WERI-Rb-1 (cell line): ENCODE data around the gene HBS1L.

Experiments
- DNase-seq: peaks from one replicate; pipeline ENCODE4 v3.0.0-alpha.2; 2020
- H3K27ac ChIP-seq: fragments of 250-450 bp; sonication (Bioruptor Pico); 2 replicates; pipeline ENCODE4 v1.5.1; 2020; ENCODE audit warnings: mild to moderate bottlenecking, moderate library complexity
- H3K27me3 ChIP-seq: fragments of 250-450 bp; sonication (Bioruptor Pico); 2 replicates; pipeline ENCODE4 v1.5.1; 2021; ENCODE audit warnings: mild to moderate bottlenecking, low read depth, moderate library complexity; ENCODE audit not compliant: insufficient read depth, severe bottlenecking
- H3K36me3 ChIP-seq: fragments of 250-450 bp; sonication (Bioruptor Pico); 2 replicates; pipeline ENCODE4 v1.5.1; 2020; ENCODE audit warnings: mild to moderate bottlenecking, moderate library complexity
- H3K4me3 ChIP-seq: 2 replicates; pipeline ENCODE4 v1.5.1; 2011; ENCODE audit warnings: low read depth, mild to moderate bottlenecking, control low read depth, low read length
- H3K9me3 ChIP-seq: fragments of 250-450 bp; sonication (Bioruptor Pico); 2 replicates; pipeline ENCODE4 v1.5.1; 2021; ENCODE audit warnings: mild to moderate bottlenecking, moderate library complexity; ENCODE audit not compliant: severe bottlenecking
- TF ChIP-seq, protein P1 (sequence below): IDR thresholded peaks from 2 replicates; pipeline ENCODE4 v1.5.1; 2011; ENCODE audit warnings: low read depth, mild to moderate bottlenecking, control low read depth, inconsistent platforms, low read length

The HBS1L gene

DNA sequence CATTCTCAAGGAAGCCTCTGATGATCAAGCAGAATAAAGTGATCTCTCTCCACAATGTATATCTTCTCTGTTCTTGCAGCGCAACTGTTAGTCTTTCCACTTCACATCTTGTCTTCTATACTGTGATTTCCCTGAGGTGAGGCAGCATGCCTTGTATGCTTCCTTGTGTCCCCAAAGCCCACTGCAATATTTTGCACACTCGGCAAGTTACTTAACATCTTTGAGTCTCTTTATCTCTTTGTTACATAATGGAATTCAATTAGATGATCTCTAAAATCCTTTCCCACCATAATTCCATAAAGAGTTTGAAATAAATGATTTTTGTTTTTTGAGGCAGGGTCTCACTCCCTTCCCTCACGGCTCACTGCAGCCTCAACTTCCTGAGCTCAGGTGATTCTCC, 64.4 kb downstream of the HBS1L start:
- DNase-seq, result no peak
- H3K4me3 ChIP-seq, result no peak overlapping the region
- no peaks in the 10 kb centered on the region for H3K9me3 ChIP-seq
- H3K36me3 ChIP-seq, result peaks cover 28% of the 10 kb centered on the region
- H3K27ac ChIP-seq, result no peak overlapping the region
- TF ChIP-seq, protein P1, sequence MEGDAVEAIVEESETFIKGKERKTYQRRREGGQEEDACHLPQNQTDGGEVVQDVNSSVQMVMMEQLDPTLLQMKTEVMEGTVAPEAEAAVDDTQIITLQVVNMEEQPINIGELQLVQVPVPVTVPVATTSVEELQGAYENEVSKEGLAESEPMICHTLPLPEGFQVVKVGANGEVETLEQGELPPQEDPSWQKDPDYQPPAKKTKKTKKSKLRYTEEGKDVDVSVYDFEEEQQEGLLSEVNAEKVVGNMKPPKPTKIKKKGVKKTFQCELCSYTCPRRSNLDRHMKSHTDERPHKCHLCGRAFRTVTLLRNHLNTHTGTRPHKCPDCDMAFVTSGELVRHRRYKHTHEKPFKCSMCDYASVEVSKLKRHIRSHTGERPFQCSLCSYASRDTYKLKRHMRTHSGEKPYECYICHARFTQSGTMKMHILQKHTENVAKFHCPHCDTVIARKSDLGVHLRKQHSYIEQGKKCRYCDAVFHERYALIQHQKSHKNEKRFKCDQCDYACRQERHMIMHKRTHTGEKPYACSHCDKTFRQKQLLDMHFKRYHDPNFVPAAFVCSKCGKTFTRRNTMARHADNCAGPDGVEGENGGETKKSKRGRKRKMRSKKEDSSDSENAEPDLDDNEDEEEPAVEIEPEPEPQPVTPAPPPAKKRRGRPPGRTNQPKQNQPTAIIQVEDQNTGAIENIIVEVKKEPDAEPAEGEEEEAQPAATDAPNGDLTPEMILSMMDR, result no peak
- H3K27me3 ChIP-seq, result no peaks in the 10 kb centered on the region

DNA sequence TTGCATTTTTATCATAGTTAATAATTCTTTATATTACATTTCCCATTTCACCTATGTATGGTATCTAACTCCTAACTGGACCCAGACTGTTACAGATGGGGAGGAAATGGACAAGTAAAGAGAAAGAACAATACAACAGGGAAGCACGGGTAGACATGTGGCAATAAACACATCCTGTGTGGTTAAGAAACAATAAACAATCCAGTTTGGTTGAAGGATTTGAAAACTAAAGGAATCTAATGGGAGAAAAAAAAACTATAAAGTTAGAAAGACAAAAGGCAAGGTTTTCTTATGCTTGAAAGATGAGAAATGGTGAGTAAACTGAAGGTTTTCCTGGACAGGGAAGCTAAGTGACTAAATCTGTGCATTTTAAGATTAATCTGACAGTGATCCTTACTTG, 69.8 kb downstream of the HBS1L start:
- no peak for DNase-seq
- Histone ChIP-seq H3K27me3 (no peaks in the 10 kb centered on the region), H3K36me3 (peaks cover 30% of the 10 kb centered on the region), H3K9me3 (no peaks in the 10 kb centered on the region), H3K4me3 (no peak overlapping the region), H3K27ac (no peak overlapping the region)
- TF ChIP-seq, protein P1, result no peak

DNA sequence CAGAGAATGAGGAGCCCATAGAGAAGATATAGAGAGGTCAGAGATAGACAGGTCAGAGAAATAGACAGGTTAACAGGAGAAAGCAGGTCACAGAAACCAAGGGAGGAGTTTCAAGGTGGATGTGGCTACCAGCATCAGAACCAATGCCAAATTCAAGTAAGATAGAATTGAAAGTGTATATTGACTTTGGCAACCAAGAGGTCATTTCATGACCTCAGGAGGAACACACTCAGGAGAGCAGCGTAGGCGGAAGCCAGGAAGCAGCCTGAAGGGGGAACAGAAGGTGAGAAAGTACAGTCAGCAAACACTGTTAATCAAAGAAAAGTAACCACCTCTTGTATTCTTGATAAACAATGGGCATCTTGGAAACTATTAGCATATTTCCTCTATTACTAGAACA, 70.8 kb downstream of the HBS1L start:
- Histone ChIP-seq H3K9me3 (no peaks in the 10 kb centered on the region), H3K27me3 (no peaks in the 10 kb centered on the region), H3K36me3 (peaks cover 31% of the 10 kb centered on the region), H3K4me3 (no peak overlapping the region), H3K27ac (no peak overlapping the region)
- no peak for DNase-seq
- TF ChIP-seq, protein P1, result no peak

DNA sequence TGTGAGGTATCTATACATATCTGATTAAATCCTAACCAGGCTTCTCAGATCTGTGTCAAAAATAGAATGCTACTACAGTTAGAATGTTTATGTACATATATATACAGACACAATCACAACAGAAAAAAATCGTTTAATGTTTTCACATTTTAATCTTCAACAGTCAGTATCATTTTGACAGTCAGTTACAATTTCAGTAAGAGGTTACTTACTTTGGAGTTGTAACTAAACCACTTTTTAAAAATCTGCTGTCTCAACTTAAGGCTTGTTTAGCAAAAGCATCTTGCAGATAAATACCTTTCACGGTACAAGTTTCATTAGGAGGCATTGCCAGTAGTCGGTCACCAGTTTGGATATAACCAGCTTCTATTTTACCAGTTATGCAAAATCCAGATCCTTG, 72.5 kb downstream of the HBS1L start:
- TF ChIP-seq, protein P1, result no peak
- Histone ChIP-seq H3K27ac (no peak overlapping the region), H3K36me3 (peaks cover 29% of the 10 kb centered on the region), H3K27me3 (no peaks in the 10 kb centered on the region), H3K4me3 (no peak overlapping the region), H3K9me3 (no peaks in the 10 kb centered on the region)
- no peak for DNase-seq

DNA sequence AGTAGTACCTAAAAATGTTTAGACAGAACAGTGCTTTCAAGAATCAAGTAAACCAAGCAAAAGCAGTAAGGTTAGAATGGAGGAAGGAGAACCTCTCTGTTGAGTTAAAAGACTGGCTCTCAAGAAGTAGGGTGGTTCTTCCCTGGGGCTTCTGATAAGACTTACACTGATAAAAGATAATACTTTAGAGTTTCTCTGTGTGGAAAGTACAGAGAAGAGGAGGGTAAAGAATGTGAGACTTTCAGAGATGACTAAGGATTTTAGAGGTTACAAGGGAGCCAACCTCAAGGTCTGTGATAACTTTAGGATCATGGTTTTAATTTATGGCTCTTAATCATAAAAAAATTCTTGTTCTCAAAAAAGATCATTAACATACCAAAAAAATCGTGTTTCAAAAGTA, 73.8 kb downstream of the HBS1L start:
- Histone ChIP-seq H3K36me3 (peaks cover 30% of the 10 kb centered on the region), H3K27ac (no peak overlapping the region), H3K4me3 (no peak overlapping the region), H3K9me3 (no peaks in the 10 kb centered on the region), H3K27me3 (no peaks in the 10 kb centered on the region)
- TF ChIP-seq, protein P1, result no peak
- DNase-seq, result no peak

DNA sequence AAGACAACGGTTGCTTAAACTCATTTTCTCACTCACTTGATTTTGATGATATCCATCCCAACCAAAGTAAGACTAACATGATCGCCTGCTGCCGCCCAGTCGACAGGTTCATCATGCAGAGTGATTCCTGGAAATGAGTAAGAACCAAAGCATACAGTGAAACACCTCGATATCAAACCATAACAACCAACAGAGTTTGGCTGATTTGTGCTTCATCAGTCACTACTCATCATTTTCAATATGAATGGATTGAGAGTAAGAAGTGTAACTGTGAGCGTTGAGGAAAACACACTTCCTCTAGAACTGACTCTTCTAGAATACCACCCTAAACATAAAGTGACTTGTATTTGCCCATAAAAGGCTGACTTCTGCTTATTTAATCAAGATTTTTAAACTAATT, 75.5 kb downstream of the HBS1L start:
- Histone ChIP-seq H3K27me3 (no peaks in the 10 kb centered on the region), H3K4me3 (no peak overlapping the region), H3K27ac (no peak overlapping the region), H3K9me3 (no peaks in the 10 kb centered on the region), H3K36me3 (peaks cover 22% of the 10 kb centered on the region)
- TF ChIP-seq, protein P1, result no peak
- DNase-seq, result no peak
